Ascending aorta (tissue), 2 donors: ENCODE results near the gene APPL2. TPM values are rescaled to one million over a fixed set of nuclear protein-coding genes. Genes with fewer than 3 reads are reported as not detected.

ENCODE experiments used
- DNase-seq, 2 donors: peaks; one replicate each; pipeline ENCODE4 v3.0.0-alpha.2; 2019; ENCODE audit warnings: low spot score in 2 of 2
- H3K27ac ChIP-seq, 2 donors: fragments of 200-600 bp; sonication (generic); one replicate each; pipeline ENCODE4 v1.5.1; 2016 to 2017; ENCODE audit warnings: mild to moderate bottlenecking in 1 of 2
- H3K27me3 ChIP-seq: fragments of 200-600 bp; sonication (generic); one replicate; pipeline ENCODE4 v1.5.1; 2017
- H3K36me3 ChIP-seq, 2 donors: fragments of 200-600 bp; sonication (generic); one replicate each; pipeline ENCODE4 v1.5.1; 2016
- H3K4me1 ChIP-seq, 2 donors: fragments of 200-600 bp; sonication (generic); one replicate each; pipeline ENCODE4 v1.5.1; 2016 to 2017; ENCODE audit warnings: mild to moderate bottlenecking in 1 of 2
- H3K4me3 ChIP-seq, 2 donors: fragments of 200-600 bp; sonication (generic); one replicate each; pipeline ENCODE4 v1.5.1; 2016 to 2017; ENCODE audit warnings: mild to moderate bottlenecking in 1 of 2
- H3K9me3 ChIP-seq, 2 donors: fragments of 200-600 bp; sonication (generic); one replicate each; pipeline ENCODE4 v1.5.1; 2016
- intact Hi-C: fragments of 100-400 bp; cut with DNase I; formaldehyde crosslinking; loops from one replicate; pipeline ENCODE4 v1.15.1; 2023
- total RNA-seq: library from RNA; depleted of rRNA; stranded (reverse); fragments of >200 nt; gene quantifications from one replicate; pipeline ENCODE4 v1.1.0, GENCODE V29; 2016
- TF ChIP-seq, protein P1 (sequence below), 3 experiments: fragments of 200-600 bp in 2 of 3; fragments of 450-650 bp in 1 of 3; sonication (generic) in 2 of 3; IDR thresholded peaks; one replicate each; pipeline ENCODE4 v1.5.1; 2016 to 2019; ENCODE audit warnings: antibody characterized with exemption in 3 of 3, mild to moderate bottlenecking in 1 of 3, moderate library complexity in 1 of 3

The APPL2 gene
- total RNA-seq, 1 donor from 2014 or later = 4.6 TPM

DNA sequence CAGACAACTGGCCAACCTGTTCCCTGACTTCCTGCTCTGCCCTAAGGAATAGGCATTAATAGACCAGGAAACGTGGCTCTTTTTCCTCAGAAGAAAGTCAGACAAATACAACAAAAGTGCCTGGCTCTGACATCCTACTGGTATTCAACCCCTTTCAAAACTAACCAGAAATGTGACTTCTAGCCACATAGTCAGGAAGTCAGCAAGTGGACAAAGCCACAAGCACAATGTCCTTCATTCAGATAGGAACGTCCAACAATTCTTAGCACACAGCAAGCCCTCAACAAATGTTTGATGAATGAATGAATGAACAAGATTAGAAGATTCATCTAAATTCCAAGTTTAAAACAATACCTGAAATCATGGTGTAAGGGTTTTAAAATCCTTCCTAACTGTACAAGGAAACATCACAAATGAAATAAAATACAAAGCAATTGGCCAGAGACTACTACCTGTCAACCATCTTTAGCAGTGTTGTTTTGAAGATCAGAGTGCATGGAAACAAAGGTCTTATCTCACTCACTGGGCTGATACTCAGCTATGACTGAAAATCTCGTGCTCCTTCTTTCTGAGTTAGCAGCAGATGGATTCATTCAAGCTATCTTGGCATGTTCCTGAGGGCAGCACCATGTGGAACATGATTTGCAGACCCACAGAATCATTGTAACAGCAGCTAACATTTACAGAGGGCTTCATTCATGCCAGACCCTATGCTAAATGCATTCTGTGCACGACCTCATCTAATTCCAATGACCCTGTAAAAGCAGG is 16.5 kb downstream of the APPL2 start:
- H3K4me3 ChIP-seq = no peak overlapping the region
- DNase-seq = no peak
- no peaks in the 10 kb centered on the region for H3K9me3 ChIP-seq
- peaks cover 21 to 43% of the 10 kb centered on the region in 2 donors for H3K36me3 ChIP-seq
- H3K27me3 ChIP-seq = no peaks in the 10 kb centered on the region
- H3K4me1 ChIP-seq = peaks cover 0 to 12% of the 10 kb centered on the region in 2 donors
- intact Hi-C loops = no loop called here
- TF ChIP-seq, protein P1, sequence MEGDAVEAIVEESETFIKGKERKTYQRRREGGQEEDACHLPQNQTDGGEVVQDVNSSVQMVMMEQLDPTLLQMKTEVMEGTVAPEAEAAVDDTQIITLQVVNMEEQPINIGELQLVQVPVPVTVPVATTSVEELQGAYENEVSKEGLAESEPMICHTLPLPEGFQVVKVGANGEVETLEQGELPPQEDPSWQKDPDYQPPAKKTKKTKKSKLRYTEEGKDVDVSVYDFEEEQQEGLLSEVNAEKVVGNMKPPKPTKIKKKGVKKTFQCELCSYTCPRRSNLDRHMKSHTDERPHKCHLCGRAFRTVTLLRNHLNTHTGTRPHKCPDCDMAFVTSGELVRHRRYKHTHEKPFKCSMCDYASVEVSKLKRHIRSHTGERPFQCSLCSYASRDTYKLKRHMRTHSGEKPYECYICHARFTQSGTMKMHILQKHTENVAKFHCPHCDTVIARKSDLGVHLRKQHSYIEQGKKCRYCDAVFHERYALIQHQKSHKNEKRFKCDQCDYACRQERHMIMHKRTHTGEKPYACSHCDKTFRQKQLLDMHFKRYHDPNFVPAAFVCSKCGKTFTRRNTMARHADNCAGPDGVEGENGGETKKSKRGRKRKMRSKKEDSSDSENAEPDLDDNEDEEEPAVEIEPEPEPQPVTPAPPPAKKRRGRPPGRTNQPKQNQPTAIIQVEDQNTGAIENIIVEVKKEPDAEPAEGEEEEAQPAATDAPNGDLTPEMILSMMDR (IDR thresholded peaks at IDR 0.05) = no peak
- H3K27ac ChIP-seq = no peak overlapping the region

DNA sequence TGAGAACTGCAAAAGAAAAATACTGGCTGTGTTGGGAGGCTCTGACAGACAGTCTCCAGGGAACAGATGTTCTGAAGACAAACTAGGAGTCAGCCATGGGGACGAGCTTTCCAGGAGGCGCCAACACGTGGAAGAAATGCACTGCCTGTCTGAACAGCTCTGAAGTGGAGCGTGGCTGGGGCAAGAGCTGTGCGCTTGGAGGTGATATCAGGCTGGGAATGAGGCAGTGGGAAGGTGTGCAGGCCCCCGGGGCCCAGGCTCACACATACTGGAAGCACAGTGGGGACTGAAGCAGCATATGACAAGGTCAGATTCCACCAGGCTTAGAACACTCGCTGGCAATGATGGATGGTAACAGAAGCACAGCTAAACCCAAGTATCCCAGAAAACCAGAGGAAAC is 17.5 kb downstream of the APPL2 start:
- H3K4me3 ChIP-seq = no peak overlapping the region
- no peak overlapping the region for H3K27ac ChIP-seq
- peaks cover 0 to 10% of the 10 kb centered on the region in 2 donors for H3K4me1 ChIP-seq
- TF ChIP-seq, protein P1 (IDR thresholded peaks at IDR 0.05) = no peak
- H3K27me3 ChIP-seq = no peaks in the 10 kb centered on the region
- intact Hi-C loops = no loop called here
- no peaks in the 10 kb centered on the region for H3K9me3 ChIP-seq
- no peak for DNase-seq
- peaks cover 27 to 53% of the 10 kb centered on the region in 2 donors for H3K36me3 ChIP-seq

DNA sequence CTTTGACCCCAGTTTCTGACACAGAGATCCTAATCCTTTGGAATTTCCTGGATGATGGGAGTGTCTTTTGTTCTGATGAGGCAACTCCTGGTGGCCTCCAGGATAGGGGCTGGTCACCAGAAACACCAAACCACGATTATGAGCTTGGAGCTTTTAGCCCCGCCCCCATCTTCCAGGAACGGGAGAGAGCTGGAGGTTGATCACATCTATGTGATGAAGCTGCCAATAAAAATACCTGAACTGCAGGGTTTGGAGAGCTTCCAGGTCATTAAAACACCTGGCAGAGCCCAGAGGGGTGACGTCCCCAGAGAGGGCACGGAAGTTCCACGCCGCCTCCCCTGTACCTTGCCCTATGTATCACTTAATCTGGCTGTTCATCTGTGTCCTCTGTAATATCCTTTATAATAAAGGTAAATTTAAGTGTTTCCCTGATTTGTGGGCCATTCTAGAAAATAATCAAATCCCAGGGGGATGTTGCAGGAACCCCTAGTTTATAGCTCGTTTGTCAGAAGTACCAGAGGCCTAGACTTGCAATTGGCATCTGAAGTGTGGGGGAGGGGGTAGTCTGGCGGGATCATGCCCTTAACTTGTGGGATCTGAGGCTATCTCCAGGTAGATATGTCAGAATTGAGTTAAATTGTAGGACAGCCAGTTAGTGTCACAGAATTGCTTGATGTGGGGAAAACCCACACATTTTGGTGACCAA is 21.2 kb downstream of the APPL2 start:
- intact Hi-C loops = no loop called here
- DNase-seq = no peak
- H3K27ac ChIP-seq = no peak overlapping the region
- H3K36me3 ChIP-seq = peaks cover 21 to 62% of the 10 kb centered on the region in 2 donors
- peaks cover 0 to 4% of the 10 kb centered on the region in 2 donors for H3K4me1 ChIP-seq
- no peaks in the 10 kb centered on the region for H3K9me3 ChIP-seq
- TF ChIP-seq, protein P1 (IDR thresholded peaks at IDR 0.05) = no peak
- H3K4me3 ChIP-seq = no peak overlapping the region
- no peaks in the 10 kb centered on the region for H3K27me3 ChIP-seq

DNA sequence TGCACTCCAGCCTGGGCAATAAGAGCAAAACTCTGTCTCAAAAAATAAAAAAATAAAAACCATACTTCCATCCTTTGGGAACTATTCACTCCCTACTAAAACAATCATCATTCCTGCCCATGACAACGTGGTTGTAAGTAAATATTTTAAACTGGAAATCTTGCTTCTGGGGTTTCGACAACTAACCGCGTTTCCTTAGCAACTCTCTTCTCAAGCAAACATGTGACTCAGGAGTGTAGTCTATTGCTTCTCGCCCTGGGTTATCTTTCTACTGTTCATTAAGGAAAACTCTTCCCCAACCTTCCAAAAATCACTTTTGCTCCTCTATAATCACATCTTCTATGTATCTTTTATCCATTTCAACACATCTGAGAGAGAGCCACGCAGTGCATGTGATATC is 21.8 kb downstream of the APPL2 start:
- Histone ChIP-seq H3K36me3 (peaks cover 23 to 68% of the 10 kb centered on the region in 2 donors), H3K4me1 (peaks cover 0 to 4% of the 10 kb centered on the region in 2 donors)

DNA sequence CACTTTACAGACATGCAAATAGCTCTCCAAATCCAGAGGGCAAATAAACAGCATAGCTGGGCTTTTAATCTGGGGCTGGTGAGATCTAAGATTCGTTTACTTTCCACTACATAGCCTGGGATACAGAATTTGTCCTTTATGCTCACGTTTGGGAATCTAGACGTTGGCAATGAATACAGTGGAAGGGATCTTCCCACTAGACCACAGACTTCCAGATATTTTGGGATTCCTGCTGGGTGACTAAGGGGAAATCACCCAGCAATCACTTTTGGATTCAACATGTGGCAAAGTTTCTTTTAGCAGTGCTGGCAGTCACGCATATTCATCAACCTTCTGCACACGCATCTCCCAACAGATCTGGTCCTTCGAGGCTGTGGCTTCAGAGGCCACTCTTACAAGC is 23.5 kb downstream of the APPL2 start:
- no peaks in the 10 kb centered on the region for H3K4me1 ChIP-seq
- no peaks in the 10 kb centered on the region for H3K27me3 ChIP-seq
- H3K9me3 ChIP-seq = no peaks in the 10 kb centered on the region
- TF ChIP-seq, protein P1 (IDR thresholded peaks at IDR 0.05) = no peak
- DNase-seq = no peak
- H3K27ac ChIP-seq = no peak overlapping the region
- intact Hi-C loops = no loop called here
- no peak overlapping the region for H3K4me3 ChIP-seq
- peaks cover 31 to 80% of the 10 kb centered on the region in 2 donors for H3K36me3 ChIP-seq

More for the DNA sequence above, 21.8 kb downstream of the APPL2 start:
- TF ChIP-seq, protein P1 (IDR thresholded peaks at IDR 0.05) = no peak
- Histone ChIP-seq H3K27me3 (no peaks in the 10 kb centered on the region), H3K4me3 (no peak overlapping the region), H3K9me3 (no peaks in the 10 kb centered on the region), H3K27ac (no peak overlapping the region)
- intact Hi-C loops = no loop called here
- no peak for DNase-seq
